H9 (cell line): ENCODE results near the gene LIG3. TPM values are rescaled to one million over a fixed set of nuclear protein-coding genes. Genes with fewer than 3 reads are reported as not detected.
A peak's percentile ranks its signal among the peaks of the same experiment; 100 is the strongest.

Experiments
- DNase-seq: peaks from one replicate; pipeline ENCODE4 v3.0.0-alpha.2; 2017
- H2AFZ ChIP-seq: one replicate; pipeline ENCODE4 v1.6.1; 2013; ENCODE audit warnings: mild to moderate bottlenecking, low read length, control low read depth, moderate library complexity
- H2AK5ac ChIP-seq: 2 replicates; pipeline ENCODE4 v1.6.1; 2013; ENCODE audit warnings: low read length, control low read depth, mixed read lengths; ENCODE audit not compliant: insufficient read length
- H2BK120ac ChIP-seq: one replicate; pipeline ENCODE4 v1.6.1; 2013; ENCODE audit warnings: low read depth, mild to moderate bottlenecking, low read length, control low read depth, inconsistent platforms; ENCODE audit not compliant: poor library complexity, severe bottlenecking
- H2BK12ac ChIP-seq: 2 replicates; pipeline ENCODE4 v1.6.1; 2013; ENCODE audit warnings: low read length, control low read depth, mixed read lengths, low read depth; ENCODE audit not compliant: insufficient read length
- H2BK15ac ChIP-seq: 2 replicates; pipeline ENCODE4 v1.6.1; 2013; ENCODE audit warnings: low read depth, low read length, control low read depth
- H2BK20ac ChIP-seq: one replicate; pipeline ENCODE4 v1.6.1; 2013; ENCODE audit warnings: low read depth, mild to moderate bottlenecking, low read length, control low read depth, inconsistent platforms; ENCODE audit not compliant: poor library complexity, severe bottlenecking
- H2BK5ac ChIP-seq: 2 replicates; pipeline ENCODE4 v1.6.1; 2013; ENCODE audit warnings: low read length, control low read depth, mixed read lengths; ENCODE audit not compliant: insufficient read length
- H3K14ac ChIP-seq: 2 replicates; pipeline ENCODE4 v1.6.1; 2013; ENCODE audit warnings: low read length, control low read depth; ENCODE audit not compliant: insufficient read depth
- H3K18ac ChIP-seq: 2 replicates; pipeline ENCODE4 v1.6.1; 2013; ENCODE audit warnings: low read depth, mild to moderate bottlenecking, mixed read lengths, low read length, control low read depth; ENCODE audit not compliant: insufficient read length
- H3K23ac ChIP-seq: 2 replicates; pipeline ENCODE4 v1.6.1; 2013; ENCODE audit warnings: low read length, control low read depth, mixed read lengths, low read depth; ENCODE audit not compliant: insufficient read length
- H3K23me2 ChIP-seq: 2 replicates; pipeline ENCODE4 v1.6.1; 2013; ENCODE audit warnings: low read depth, mild to moderate bottlenecking, mixed read lengths, low read length, control low read depth; ENCODE audit not compliant: insufficient read length, poor library complexity, severe bottlenecking
- H3K27ac ChIP-seq: 2 replicates; pipeline ENCODE4 v1.5.1; 2013; ENCODE audit warnings: low read length, control low read depth, mixed read lengths, low read depth; ENCODE audit not compliant: insufficient read length
- H3K27me3 ChIP-seq: 2 replicates; pipeline ENCODE4 v1.6.1; 2013; ENCODE audit warnings: low read length, control low read depth, inconsistent platforms; ENCODE audit not compliant: insufficient read depth
- H3K4ac ChIP-seq: 2 replicates; pipeline ENCODE4 v1.6.1; 2013; ENCODE audit warnings: low read depth, mild to moderate bottlenecking, control low read depth, inconsistent platforms, low read length, moderate library complexity
- H3K4me1 ChIP-seq: 2 replicates; pipeline ENCODE4 v1.6.1; 2013; ENCODE audit warnings: low read length, control low read depth, inconsistent platforms; ENCODE audit not compliant: insufficient read depth
- H3K4me2 ChIP-seq: 2 replicates; pipeline ENCODE4 v1.6.1; 2013; ENCODE audit warnings: low read length, control low read depth, mixed read lengths; ENCODE audit not compliant: insufficient read length, insufficient read depth
- H3K56ac ChIP-seq: 2 replicates; pipeline ENCODE4 v1.6.1; 2013; ENCODE audit warnings: low read depth, mild to moderate bottlenecking, mixed read lengths, low read length, control low read depth; ENCODE audit not compliant: insufficient read length
- H3K79me1 ChIP-seq: 2 replicates; pipeline ENCODE4 v1.6.1; 2013; ENCODE audit warnings: low read depth, mild to moderate bottlenecking, moderate library complexity, low read length, control low read depth, inconsistent platforms; ENCODE audit not compliant: insufficient read depth, poor library complexity, severe bottlenecking
- H3K79me2 ChIP-seq: 2 replicates; pipeline ENCODE4 v1.6.1; 2013; ENCODE audit warnings: low read length, control low read depth, inconsistent platforms; ENCODE audit not compliant: insufficient read depth
- H3K9ac ChIP-seq: 2 replicates; pipeline ENCODE4 v1.6.1; 2013; ENCODE audit warnings: low read length, control low read depth, mixed read lengths; ENCODE audit not compliant: insufficient read length; ENCODE audit errors: extremely low read depth
- H3K9me3 ChIP-seq: one replicate; pipeline ENCODE4 v1.6.1; 2013; ENCODE audit warnings: low read depth, low read length, inconsistent platforms; ENCODE audit not compliant: control insufficient read depth
- H3T11ph ChIP-seq: one replicate; pipeline ENCODE4 v1.6.1; 2013; ENCODE audit warnings: mild to moderate bottlenecking, low read length, control low read depth, inconsistent platforms
- H4K20me1 ChIP-seq: one replicate; pipeline ENCODE4 v1.6.1; 2013; ENCODE audit not compliant: control insufficient read depth, insufficient read length, insufficient read depth
- H4K5ac ChIP-seq: 2 replicates; pipeline ENCODE4 v1.6.1; 2013; ENCODE audit warnings: low read depth, mild to moderate bottlenecking, mixed read lengths, low read length, control low read depth; ENCODE audit not compliant: insufficient read length
- H4K8ac ChIP-seq: replicated peaks from 2 replicates; pipeline ENCODE4 v1.6.1; 2013; ENCODE audit warnings: low read length, control low read depth, mixed read lengths, low read depth; ENCODE audit not compliant: insufficient read length
- H4K91ac ChIP-seq: 2 replicates; pipeline ENCODE4 v1.6.1; 2013; ENCODE audit warnings: low read depth, mild to moderate bottlenecking, moderate library complexity, mixed read lengths, low read length, control low read depth; ENCODE audit not compliant: insufficient read length
- H3K27ac Mint-ChIP-seq, 3 experiments: 2 replicates in 2 of 3; 3 replicates in 1 of 3; pipeline ENCODE4 v1.8.0; 2020 to 2021; ENCODE audit warnings: mixed read lengths in 3 of 3, mild to moderate bottlenecking in 1 of 3, moderate library complexity in 1 of 3
- H3K27me3 Mint-ChIP-seq: 2 replicates; pipeline ENCODE4 v1.8.0; 2021; ENCODE audit warnings: low read depth, mild to moderate bottlenecking, moderate library complexity, mixed read lengths
- H3K36me3 Mint-ChIP-seq, 3 experiments: 2 replicates in 2 of 3; 3 replicates in 1 of 3; pipeline ENCODE4 v1.8.0; 2020 to 2021; ENCODE audit warnings: low read depth in 3 of 3, mixed read lengths in 3 of 3; ENCODE audit not compliant: insufficient read depth in 1 of 3
- H3K4me1 Mint-ChIP-seq, 2 experiments: 2 replicates each; pipeline ENCODE4 v1.8.0; 2020; ENCODE audit warnings: mixed read lengths in 2 of 2
- H3K4me3 Mint-ChIP-seq, 2 experiments: 2 replicates in 1 of 2; 3 replicates in 1 of 2; pipeline ENCODE4 v1.8.0; 2020 to 2021; ENCODE audit warnings: mild to moderate bottlenecking in 2 of 2, mixed read lengths in 2 of 2, moderate library complexity in 1 of 2
- H3K9me3 Mint-ChIP-seq, 2 experiments: 2 replicates in 1 of 2; 3 replicates in 1 of 2; pipeline ENCODE4 v1.8.0; 2020; ENCODE audit warnings: mild to moderate bottlenecking in 2 of 2, mixed read lengths in 2 of 2, moderate library complexity in 1 of 2
- CTCF ChIP-seq: fragments of 200-600 bp; sonication (generic); conservative IDR thresholded peaks from 3 replicates; pipeline ENCODE4 v1.8.0; 2021; ENCODE audit warnings: antibody characterized with exemption, mild to moderate bottlenecking
- WGBS: extraction: QIAGEN DNeasy Blood & Tissue Kit; methylation state at CpG from one replicate; pipeline ENCODE4 v1.1.7; 2013; ENCODE audit warnings: missing lambda C conversion rate, low lambda C conversion rate, mixed read lengths; ENCODE audit not compliant: insufficient read length; ENCODE audit errors: extremely low coverage; 5-methylcytosine and 5-hydroxymethylcytosine counted together
- total RNA-seq: library from RNA; stranded (reverse); gene quantifications from 2 replicates; pipeline ENCODE4 v1.2.1, GENCODE V29; 2021

LIG3 gene
- total RNA-seq, 1 experiment from 2014 or later: 96.0 TPM

GRCh38 chr17:35051579-35052240, 71.4 kb downstream of the LIG3 start:
- Histone ChIP-seq H3K27me3 (no peaks in the 10 kb centered on the region), H2BK15ac (no peak overlapping the region), H2BK120ac (no peak overlapping the region), H3K79me1 (no peaks in the 10 kb centered on the region), H4K20me1 (no peaks in the 10 kb centered on the region), H2AK5ac (no peak overlapping the region), H3K79me2 (no peaks in the 10 kb centered on the region), H2BK5ac (no peak overlapping the region), H2BK20ac (no peak overlapping the region), H3K9me3 (no peaks in the 10 kb centered on the region), H4K5ac (no peak overlapping the region), H3K4me1 (no peaks in the 10 kb centered on the region), H3K27ac (no peak overlapping the region), H2BK12ac (no peak overlapping the region), H3T11ph (no peak overlapping the region), H2AFZ (no peak overlapping the region), H3K23ac (no peak overlapping the region), H3K56ac (no peak overlapping the region), H3K9ac (no peak overlapping the region), H3K23me2 (no peaks in the 10 kb centered on the region), H3K18ac (no peak overlapping the region), H3K14ac (no peak overlapping the region), H4K8ac (no peak overlapping the region), H3K4ac (no peak overlapping the region), H4K91ac (no peak overlapping the region), H3K4me2 (no peak overlapping the region)
- TF ChIP-seq CTCF: no peak
- Mint-ChIP-seq H3K4me1 (peaks cover 31 to 34% of the 10 kb centered on the region in 2 experiments), H3K36me3 (0 out of 7 replicates have a peak, but pooled peaks cover 0 to 4% (median 0%) of the 10 kb centered on the region in 3 experiments), H3K27me3 (no peaks in the 10 kb centered on the region), H3K27ac (0 out of 7 replicates have a peak overlapping the region, but pooled peaks of 1 of the 3 experiments have one; percentile 24), H3K9me3 (no peaks in the 10 kb centered on the region), H3K4me3 (no peak overlapping the region)
- DNase-seq: no peak
- no CpG with 5 or more reads among the region's 6 CpGs for WGBS
